Measurements from ENCODE around the gene BNIP3. TPM values are rescaled to one million over a fixed set of nuclear protein-coding genes. Genes with fewer than 3 reads are reported as not detected.

The BNIP3 gene
- total RNA-seq, 1 experiment from 2014 or later = 57.1 TPM

GRCh38 chr10:132022241-132022640 is 40.5 kb upstream of the BNIP3 start:
- TF ChIP-seq, protein P1, sequence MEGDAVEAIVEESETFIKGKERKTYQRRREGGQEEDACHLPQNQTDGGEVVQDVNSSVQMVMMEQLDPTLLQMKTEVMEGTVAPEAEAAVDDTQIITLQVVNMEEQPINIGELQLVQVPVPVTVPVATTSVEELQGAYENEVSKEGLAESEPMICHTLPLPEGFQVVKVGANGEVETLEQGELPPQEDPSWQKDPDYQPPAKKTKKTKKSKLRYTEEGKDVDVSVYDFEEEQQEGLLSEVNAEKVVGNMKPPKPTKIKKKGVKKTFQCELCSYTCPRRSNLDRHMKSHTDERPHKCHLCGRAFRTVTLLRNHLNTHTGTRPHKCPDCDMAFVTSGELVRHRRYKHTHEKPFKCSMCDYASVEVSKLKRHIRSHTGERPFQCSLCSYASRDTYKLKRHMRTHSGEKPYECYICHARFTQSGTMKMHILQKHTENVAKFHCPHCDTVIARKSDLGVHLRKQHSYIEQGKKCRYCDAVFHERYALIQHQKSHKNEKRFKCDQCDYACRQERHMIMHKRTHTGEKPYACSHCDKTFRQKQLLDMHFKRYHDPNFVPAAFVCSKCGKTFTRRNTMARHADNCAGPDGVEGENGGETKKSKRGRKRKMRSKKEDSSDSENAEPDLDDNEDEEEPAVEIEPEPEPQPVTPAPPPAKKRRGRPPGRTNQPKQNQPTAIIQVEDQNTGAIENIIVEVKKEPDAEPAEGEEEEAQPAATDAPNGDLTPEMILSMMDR (conservative IDR thresholded peaks at IDR 0.05) = no peak
- no peak overlapping the region for H4K91ac ChIP-seq (ENCODE audit: insufficient read length, low read depth, low read length)
- Mint-ChIP-seq H3K9me3 (no peaks in the 10 kb centered on the region), H3K4me1 (peaks cover 6 to 7% of the 10 kb centered on the region in 2 experiments; a peak in 3 of 4 replicates), H3K36me3 (ENCODE audit: insufficient read depth in 1 of 3, low read depth in 3 of 3) (no peaks in the 10 kb centered on the region; a peak in 1 of 7 replicates), H3K27ac (no peak overlapping the region), H3K27me3 (ENCODE audit: low read depth) (peaks cover 35% of the 10 kb centered on the region), H3K4me3 (no peak overlapping the region; a peak in 1 of 5 replicates)
- no peaks in the 10 kb centered on the region for H3K79me2 ChIP-seq (ENCODE audit: insufficient read depth, low read length)
- H2BK120ac ChIP-seq (ENCODE audit: low read depth, low read length, poor library complexity, severe bottlenecking) = no peak overlapping the region
- WGBS (ENCODE audit: extremely low coverage, insufficient read length, low lambda C conversion rate) = no CpG with 5 or more reads among the region's 18 CpGs
- H3K23me2 ChIP-seq (ENCODE audit: insufficient read length, low read depth, low read length, poor library complexity, severe bottlenecking) = no peaks in the 10 kb centered on the region
- no peak overlapping the region for H3K4ac ChIP-seq (ENCODE audit: low read depth, low read length)
- H4K5ac ChIP-seq (ENCODE audit: insufficient read length, low read depth, low read length) = no peak overlapping the region
- no peak overlapping the region for H4K8ac ChIP-seq (replicated peaks; ENCODE audit: insufficient read length, low read depth, low read length)
- H2BK20ac ChIP-seq (ENCODE audit: low read depth, low read length, poor library complexity, severe bottlenecking) = no peak overlapping the region
- H3K79me1 ChIP-seq (ENCODE audit: insufficient read depth, low read depth, low read length, poor library complexity, severe bottlenecking) = no peaks in the 10 kb centered on the region
- no peak overlapping the region for H3T11ph ChIP-seq (ENCODE audit: low read length)
- no peaks in the 10 kb centered on the region for H3K27me3 ChIP-seq (ENCODE audit: insufficient read depth, low read length)
- H3K9ac ChIP-seq (ENCODE audit: extremely low read depth, insufficient read length, low read length) = no peak overlapping the region
- no peak overlapping the region for H3K4me2 ChIP-seq (ENCODE audit: insufficient read depth, insufficient read length, low read length)
- no peaks in the 10 kb centered on the region for H3K9me3 ChIP-seq (ENCODE audit: control insufficient read depth, low read depth, low read length)
- DNase-seq = no peak
- H4K20me1 ChIP-seq (ENCODE audit: control insufficient read depth, insufficient read depth, insufficient read length) = no peaks in the 10 kb centered on the region
- H3K56ac ChIP-seq (ENCODE audit: insufficient read length, low read depth, low read length) = no peak overlapping the region
- H2AFZ ChIP-seq (ENCODE audit: low read length) = no peak overlapping the region
- H2BK12ac ChIP-seq (ENCODE audit: insufficient read length, low read depth, low read length) = no peak overlapping the region
- no peak overlapping the region for H2BK5ac ChIP-seq (ENCODE audit: insufficient read length, low read length)
- no peaks in the 10 kb centered on the region for H3K4me1 ChIP-seq (ENCODE audit: insufficient read depth, low read length)
- no peak overlapping the region for H2BK15ac ChIP-seq (ENCODE audit: low read depth, low read length)
- H3K18ac ChIP-seq (ENCODE audit: insufficient read length, low read depth, low read length) = no peak overlapping the region
- H3K27ac ChIP-seq (ENCODE audit: insufficient read length, low read depth, low read length) = no peak overlapping the region
- no peak overlapping the region for H3K23ac ChIP-seq (ENCODE audit: insufficient read length, low read depth, low read length)
- H2AK5ac ChIP-seq (ENCODE audit: insufficient read length, low read length) = no peak overlapping the region
- H3K14ac ChIP-seq (ENCODE audit: insufficient read depth, low read length) = no peak overlapping the region
